Nephron progenitor cell (in vitro differentiated cells): ENCODE results near the gene MRPS26.

Experiments used
- DNase-seq: peaks from one replicate; pipeline ENCODE4 v3.0.0; 2021
- H3K27ac Mint-ChIP-seq: 2 replicates; pipeline ENCODE4 v1.8.0; 2021; ENCODE audit warnings: mild to moderate bottlenecking, moderate library complexity, mixed read lengths
- H3K27me3 Mint-ChIP-seq: 2 replicates; pipeline ENCODE4 v1.8.0; 2021; ENCODE audit warnings: mild to moderate bottlenecking, low read depth, mixed read lengths; ENCODE audit not compliant: poor library complexity
- H3K36me3 Mint-ChIP-seq: 2 replicates; pipeline ENCODE4 v1.8.0; 2021; ENCODE audit warnings: low read depth, mixed read lengths
- H3K4me1 Mint-ChIP-seq: 2 replicates; pipeline ENCODE4 v1.8.0; 2021; ENCODE audit warnings: mixed read lengths
- H3K4me3 Mint-ChIP-seq: 2 replicates; pipeline ENCODE4 v1.8.0; 2021; ENCODE audit warnings: mild to moderate bottlenecking, moderate library complexity, mixed read lengths
- H3K9me3 Mint-ChIP-seq: 2 replicates; pipeline ENCODE4 v1.8.0; 2021; ENCODE audit warnings: mild to moderate bottlenecking, moderate library complexity, mixed read lengths
- TF ChIP-seq, protein P1 (sequence below): fragments of 200-600 bp; sonication (generic); IDR thresholded peaks from 2 replicates; pipeline ENCODE4 v1.5.0; 2021; ENCODE audit warnings: antibody characterized with exemption

Gene MRPS26

DNA sequence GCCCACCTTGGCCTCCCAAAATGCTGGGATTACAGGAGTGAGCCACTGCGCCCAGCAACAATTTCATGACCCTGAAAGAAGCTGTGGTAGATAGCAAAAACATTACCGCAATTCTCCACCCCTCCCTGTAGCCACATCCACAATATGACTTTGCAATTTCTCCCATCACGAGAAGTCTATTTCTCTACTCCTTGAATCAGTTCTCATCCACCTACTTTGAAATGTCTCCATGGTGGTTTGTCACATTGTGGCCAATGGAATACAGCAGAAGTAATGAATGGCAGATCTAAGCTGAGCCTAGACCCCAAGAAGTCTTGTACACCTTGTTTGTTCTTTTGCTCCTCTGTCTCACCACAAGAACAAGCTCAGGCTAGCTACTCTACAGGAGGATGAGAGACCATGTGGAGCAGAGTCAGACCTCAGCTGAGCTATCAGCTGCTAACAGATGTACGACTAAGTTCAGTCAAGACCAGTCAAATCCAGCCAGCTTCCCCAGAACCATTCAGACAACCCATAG lies 31.8 kb downstream of the MRPS26 start:
- Mint-ChIP-seq H3K4me3 (no peak overlapping the region), H3K4me1 (peaks cover 6% of the 10 kb centered on the region), H3K27ac (no peak overlapping the region), H3K36me3 (no peaks in the 10 kb centered on the region), H3K27me3 (peaks cover 97% of the 10 kb centered on the region), H3K9me3 (peaks cover 11% of the 10 kb centered on the region)
- TF ChIP-seq, protein P1, sequence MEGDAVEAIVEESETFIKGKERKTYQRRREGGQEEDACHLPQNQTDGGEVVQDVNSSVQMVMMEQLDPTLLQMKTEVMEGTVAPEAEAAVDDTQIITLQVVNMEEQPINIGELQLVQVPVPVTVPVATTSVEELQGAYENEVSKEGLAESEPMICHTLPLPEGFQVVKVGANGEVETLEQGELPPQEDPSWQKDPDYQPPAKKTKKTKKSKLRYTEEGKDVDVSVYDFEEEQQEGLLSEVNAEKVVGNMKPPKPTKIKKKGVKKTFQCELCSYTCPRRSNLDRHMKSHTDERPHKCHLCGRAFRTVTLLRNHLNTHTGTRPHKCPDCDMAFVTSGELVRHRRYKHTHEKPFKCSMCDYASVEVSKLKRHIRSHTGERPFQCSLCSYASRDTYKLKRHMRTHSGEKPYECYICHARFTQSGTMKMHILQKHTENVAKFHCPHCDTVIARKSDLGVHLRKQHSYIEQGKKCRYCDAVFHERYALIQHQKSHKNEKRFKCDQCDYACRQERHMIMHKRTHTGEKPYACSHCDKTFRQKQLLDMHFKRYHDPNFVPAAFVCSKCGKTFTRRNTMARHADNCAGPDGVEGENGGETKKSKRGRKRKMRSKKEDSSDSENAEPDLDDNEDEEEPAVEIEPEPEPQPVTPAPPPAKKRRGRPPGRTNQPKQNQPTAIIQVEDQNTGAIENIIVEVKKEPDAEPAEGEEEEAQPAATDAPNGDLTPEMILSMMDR: no peak
- DNase-seq: no peak

- Mint-ChIP-seq H3K4me1 (no peaks in the 10 kb centered on the region), H3K27ac (no peak overlapping the region), H3K36me3 (no peaks in the 10 kb centered on the region), H3K4me3 (no peak overlapping the region), H3K27me3 (peaks cover 92% of the 10 kb centered on the region), H3K9me3 (peaks cover 11% of the 10 kb centered on the region)
- DNase-seq: no peak
- TF ChIP-seq, protein P1: no peak
Observed at GRCh38 chr20:3080939-3081388, 35.1 kb downstream of the MRPS26 start.

GRCh38 chr20:3081641-3082040 lies 35.8 kb downstream of the MRPS26 start:
- Mint-ChIP-seq H3K27ac (no peak overlapping the region), H3K36me3 (no peaks in the 10 kb centered on the region), H3K9me3 (peaks cover 11% of the 10 kb centered on the region), H3K4me1 (no peaks in the 10 kb centered on the region), H3K27me3 (peaks cover 89% of the 10 kb centered on the region), H3K4me3 (peak overlapping the region; percentile 65)
- DNase-seq: no peak
- TF ChIP-seq, protein P1: no peak

- H3K27me3 Mint-ChIP-seq: peaks cover 81% of the 10 kb centered on the region
- H3K27ac Mint-ChIP-seq: no peak overlapping the region
- TF ChIP-seq, protein P1: no peak
- DNase-seq: peak; percentile 56
- no peaks in the 10 kb centered on the region for H3K36me3 Mint-ChIP-seq
- peaks cover 11% of the 10 kb centered on the region for H3K9me3 Mint-ChIP-seq
- H3K4me1 Mint-ChIP-seq: no peaks in the 10 kb centered on the region
- peak overlapping the region; percentile 65 for H3K4me3 Mint-ChIP-seq
Observed at GRCh38 chr20:3082306-3082951, 36.6 kb downstream of the MRPS26 start.

GRCh38 chr20:3082955-3083952 lies 37.4 kb downstream of the MRPS26 start:
- DNase-seq: peak; percentile 55
- no peaks in the 10 kb centered on the region for H3K4me1 Mint-ChIP-seq
- no peak overlapping the region for H3K27ac Mint-ChIP-seq
- peak overlapping the region; percentile 71 for H3K4me3 Mint-ChIP-seq
- TF ChIP-seq, protein P1: no peak
- peaks cover 77% of the 10 kb centered on the region for H3K27me3 Mint-ChIP-seq
- peaks cover 7% of the 10 kb centered on the region for H3K9me3 Mint-ChIP-seq
- no peaks in the 10 kb centered on the region for H3K36me3 Mint-ChIP-seq
